RWPE1 (cell line): ENCODE results near the gene DNAJC5.

Source experiments
- CTCF ChIA-PET: fragments of 350-600 bp; sonication (Branson Sonifier 250); formaldehyde crosslinking; extraction: SDS; loops from one replicate; lab custom pipeline; 2021; lab: Yijun Ruan, JAX
- POLR2A ChIA-PET: fragments of 400-600 bp; formaldehyde crosslinking; extraction: SDS; loops from one replicate; lab custom pipeline; 2020; ENCODE audit warnings: antibody characterized with exemption; ENCODE audit not compliant: low non-redundant PET; lab: Yijun Ruan, JAX
- DNase-seq: peaks from one replicate; pipeline ENCODE4 v3.0.0; 2012; ENCODE audit warnings: low spot score
- H3K27ac ChIP-seq: fragments of 450-650 bp; 2 replicates; pipeline ENCODE4 v1.5.1; 2017
- TF ChIP-seq, protein P1 (sequence below): fragments of 450-650 bp; conservative IDR thresholded peaks from 2 replicates; pipeline ENCODE4 v1.5.1; 2017; ENCODE audit warnings: low read depth, mild to moderate bottlenecking

Gene DNAJC5

DNA sequence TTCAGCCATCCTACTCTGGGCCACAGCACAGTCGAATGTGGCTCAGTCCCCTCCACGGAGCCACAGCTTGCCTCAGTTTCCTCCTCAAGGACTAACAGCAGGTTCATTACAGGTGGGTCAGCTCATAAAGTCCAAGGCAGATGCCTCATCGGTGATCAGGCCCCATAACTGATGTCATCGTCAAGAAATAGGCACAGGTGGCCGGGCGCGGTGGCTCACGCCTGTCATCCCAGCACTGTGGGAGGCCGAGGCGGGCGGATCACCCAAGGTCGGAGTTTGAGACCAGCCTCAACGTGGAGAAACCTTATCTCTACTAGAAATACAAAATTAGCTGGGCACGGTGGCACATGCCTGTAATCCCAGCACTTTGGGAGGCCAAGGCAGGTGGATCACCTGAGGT, 57.8 kb downstream of the DNAJC5 start:
- H3K27ac ChIP-seq: peak overlapping the region; percentile 99
- no peak for DNase-seq
- CTCF ChIA-PET: interaction anchor here (0.5 to 2.8 kb wide), 3 partner anchors 21 to 215 kb away, joined by 3 to 9 read pairs (median 4); no protein-coding TSS in a partner anchor
- TF ChIP-seq, protein P1, sequence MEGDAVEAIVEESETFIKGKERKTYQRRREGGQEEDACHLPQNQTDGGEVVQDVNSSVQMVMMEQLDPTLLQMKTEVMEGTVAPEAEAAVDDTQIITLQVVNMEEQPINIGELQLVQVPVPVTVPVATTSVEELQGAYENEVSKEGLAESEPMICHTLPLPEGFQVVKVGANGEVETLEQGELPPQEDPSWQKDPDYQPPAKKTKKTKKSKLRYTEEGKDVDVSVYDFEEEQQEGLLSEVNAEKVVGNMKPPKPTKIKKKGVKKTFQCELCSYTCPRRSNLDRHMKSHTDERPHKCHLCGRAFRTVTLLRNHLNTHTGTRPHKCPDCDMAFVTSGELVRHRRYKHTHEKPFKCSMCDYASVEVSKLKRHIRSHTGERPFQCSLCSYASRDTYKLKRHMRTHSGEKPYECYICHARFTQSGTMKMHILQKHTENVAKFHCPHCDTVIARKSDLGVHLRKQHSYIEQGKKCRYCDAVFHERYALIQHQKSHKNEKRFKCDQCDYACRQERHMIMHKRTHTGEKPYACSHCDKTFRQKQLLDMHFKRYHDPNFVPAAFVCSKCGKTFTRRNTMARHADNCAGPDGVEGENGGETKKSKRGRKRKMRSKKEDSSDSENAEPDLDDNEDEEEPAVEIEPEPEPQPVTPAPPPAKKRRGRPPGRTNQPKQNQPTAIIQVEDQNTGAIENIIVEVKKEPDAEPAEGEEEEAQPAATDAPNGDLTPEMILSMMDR: no peak
- POLR2A ChIA-PET: no interaction called here

- ChIA-PET CTCF (interaction anchor here (3.7 kb wide), 1 partner anchor 20 kb away, joined by 18 read pairs; no protein-coding TSS in a partner anchor), POLR2A (no interaction called here)
- DNase-seq: no peak
- peak overlapping the region; percentile 99 for H3K27ac ChIP-seq
- TF ChIP-seq, protein P1: no peak
These were observed 59.0 kb downstream of the DNAJC5 start for GRCh38 chr20:63953764-63954429.

- TF ChIP-seq, protein P1: peak; percentile 81
- no peak for DNase-seq
- H3K27ac ChIP-seq: peak overlapping the region; percentile 99
- ChIA-PET CTCF (interaction anchor here (0.7 to 3.7 kb wide), 4 partner anchors 9 to 181 kb away, joined by 3 to 18 read pairs (median 5); no protein-coding TSS in a partner anchor), POLR2A (interaction anchor here (0.5 kb wide), 1 partner anchor 53 kb away, joined by 5 read pairs; no protein-coding TSS in a partner anchor)
These were observed 60.4 kb downstream of the DNAJC5 start for GRCh38 chr20:63955281-63955826.

- H3K27ac ChIP-seq: peak within 1 kb of the TSS; percentile 99
- TF ChIP-seq, protein P1: peak; percentile 51
- DNase-seq: peak; percentile 91
- CTCF ChIA-PET: interaction anchor here (0.7 to 3.7 kb wide), 2 partner anchors 17 to 267 kb away, joined by 3 to 18 read pairs; no protein-coding TSS in a partner anchor
- POLR2A ChIA-PET: interaction anchor here (0.6 to 1.2 kb wide), 5 partner anchors 12 to 248 kb away, joined by 3 to 4 read pairs (median 3); partner anchors contain the start of genes ARFRP1, PRPF6 and ZGPAT
These were observed 61.1 kb downstream of the DNAJC5 start, which contains the start of gene UCKL1 for GRCh38 chr20:63955827-63956663. Gene UCKL1, minus strand, starts transcription at chr20:63956416. Its CDS starts 44 bp downstream, at chr20:63956372.

GRCh38 chr20:63956664-63957003, 61.7 kb downstream of the DNAJC5 start:
- POLR2A ChIA-PET: interaction anchor here (0.6 to 1.2 kb wide), 5 partner anchors 12 to 249 kb away, joined by 3 to 4 read pairs (median 3); partner anchors contain the start of genes ARFRP1, PRPF6 and ZGPAT
- CTCF ChIA-PET: interaction anchor here (0.7 to 3.7 kb wide), 3 partner anchors 15 to 268 kb away, joined by 3 to 18 read pairs (median 4); no protein-coding TSS in a partner anchor
- TF ChIP-seq, protein P1: no peak
- no peak for DNase-seq
- H3K27ac ChIP-seq: peak overlapping the region; percentile 99
